GM18951 (cell line): ENCODE results near the gene EVA1A.
"Not testable (repeated sequence)": the region's sequence is repeated elsewhere in the genome, so short reads cannot be mapped to it uniquely, and the experiment has no call there.

ENCODE experiments used
- POLR2A ChIP-seq: IDR thresholded peaks from 4 replicates; pipeline ENCODE4 v1.6.1; 2011; ENCODE audit warnings: mild to moderate bottlenecking; ENCODE audit not compliant: insufficient read length, insufficient read depth; ENCODE audit errors: extremely low read depth
- in situ Hi-C: fragments of 300-500 bp; cut with MboI; formaldehyde crosslinking; loops from one replicate; pipeline ENCODE4 v1.12.0; 2022; ENCODE audit warnings: low sequenced_read_pairs, mixed read lengths, inconsistent platforms; ENCODE audit not compliant: unreplicated experiment

Gene EVA1A

GRCh38 chr2:75499534-75499933, 61.2 kb downstream of the EVA1A start:
- TF ChIP-seq POLR2A = no peak
- in situ Hi-C loops = no loop called here

GRCh38 chr2:75498907-75499306, 61.8 kb downstream of the EVA1A start:
- in situ Hi-C loops = no loop called here
- TF ChIP-seq POLR2A = no peak

GRCh38 chr2:75497256-75497655, 63.5 kb downstream of the EVA1A start:
- TF ChIP-seq POLR2A = no peak

GRCh38 chr2:75495862-75496261, 64.9 kb downstream of the EVA1A start:
- no peak for TF ChIP-seq POLR2A
- in situ Hi-C loops = no loop called here

More at GRCh38 chr2:75497256-75497655, 63.5 kb downstream of the EVA1A start:
- in situ Hi-C loops = no loop called here

- in situ Hi-C loops = no loop called here
These were observed 66.5 kb downstream of the EVA1A start for GRCh38 chr2:75494137-75494769.

GRCh38 chr2:75493230-75493629, 67.5 kb downstream of the EVA1A start:
- in situ Hi-C loops = no loop called here
- no peak for TF ChIP-seq POLR2A

More at GRCh38 chr2:75494137-75494769, 66.5 kb downstream of the EVA1A start:
- TF ChIP-seq POLR2A = no peak

- in situ Hi-C loops = no loop called here
- no peak for TF ChIP-seq POLR2A
These were observed 69.5 kb downstream of the EVA1A start for GRCh38 chr2:75491129-75491753.

GRCh38 chr2:75489721-75490120, 71.0 kb downstream of the EVA1A start:
- in situ Hi-C loops = no loop called here
- TF ChIP-seq POLR2A = no peak

GRCh38 chr2:75488157-75488556, 72.6 kb downstream of the EVA1A start:
- TF ChIP-seq POLR2A = no peak
- in situ Hi-C loops = no loop called here

GRCh38 chr2:75486735-75487134, 74.0 kb downstream of the EVA1A start:
- in situ Hi-C loops = not testable (repeated sequence)

GRCh38 chr2:75484840-75485239, 75.9 kb downstream of the EVA1A start:
- TF ChIP-seq POLR2A = no peak

GRCh38 chr2:75483878-75484277, 76.9 kb downstream of the EVA1A start:
- in situ Hi-C loops = no loop called here
- no peak for TF ChIP-seq POLR2A

More at GRCh38 chr2:75484840-75485239, 75.9 kb downstream of the EVA1A start:
- in situ Hi-C loops = no loop called here

GRCh38 chr2:75482398-75482797, 78.3 kb downstream of the EVA1A start:
- in situ Hi-C loops = no loop called here
- no peak for TF ChIP-seq POLR2A
